Activated gamma-delta T cell treated with Interleukin-2 at 50 U/mL for 16 hours (primary cell): ENCODE results near the gene TSPOAP1.

ENCODE experiments used
- DNase-seq: peaks from one replicate; pipeline ENCODE4 v3.0.0-alpha.2; 2020

Gene TSPOAP1

GRCh38 chr17:58315281-58315711, 13.3 kb downstream of the TSPOAP1 start:
- no peak for DNase-seq

GRCh38 chr17:58314706-58315015, 13.9 kb downstream of the TSPOAP1 start:
- no peak for DNase-seq

- DNase-seq = no peak
These were observed 14.5 kb downstream of the TSPOAP1 start for GRCh38 chr17:58313815-58314705.

GRCh38 chr17:58312829-58313228, 15.8 kb downstream of the TSPOAP1 start:
- DNase-seq = no peak

GRCh38 chr17:58312021-58312630, 16.5 kb downstream of the TSPOAP1 start:
- no peak for DNase-seq

GRCh38 chr17:58311429-58311894, 17.1 kb downstream of the TSPOAP1 start:
- DNase-seq = no peak

- DNase-seq = no peak
These were observed 17.8 kb downstream of the TSPOAP1 start for GRCh38 chr17:58310511-58311428.

GRCh38 chr17:58309918-58310259, 18.7 kb downstream of the TSPOAP1 start:
- DNase-seq = no peak

- DNase-seq = no peak
These were observed 19.3 kb downstream of the TSPOAP1 start for GRCh38 chr17:58308985-58309917.

GRCh38 chr17:58308173-58308984, 20.2 kb downstream of the TSPOAP1 start:
- DNase-seq = peak; percentile 3

- DNase-seq = no peak
These were observed 21.0 kb downstream of the TSPOAP1 start for GRCh38 chr17:58307468-58308172.

- DNase-seq = no peak
These were observed 22.3 kb downstream of the TSPOAP1 start for GRCh38 chr17:58306131-58306951.

- no peak for DNase-seq
These were observed 23.0 kb downstream of the TSPOAP1 start for GRCh38 chr17:58305626-58306025.

- DNase-seq = no peak
These were observed 23.7 kb downstream of the TSPOAP1 start for GRCh38 chr17:58304750-58305486.

GRCh38 chr17:58303971-58304749, 24.4 kb downstream of the TSPOAP1 start:
- DNase-seq = peak; percentile 52

GRCh38 chr17:58302919-58303585, 25.5 kb downstream of the TSPOAP1 start:
- DNase-seq = no peak

- DNase-seq = no peak
These were observed 26.2 kb downstream of the TSPOAP1 start for GRCh38 chr17:58302171-58302918.
